Spleen (tissue), 11 donors: ENCODE data around the gene DDOST. TPM values are rescaled to one million over a fixed set of nuclear protein-coding genes. Genes with fewer than 3 reads are reported as not detected.
A peak's percentile ranks its signal among the peaks of the same experiment; 100 is the strongest.

Experiments used
- DNase-seq: peaks from one replicate; pipeline ENCODE4 v3.0.0-alpha.2; 2020
- H3K27ac ChIP-seq, 8 donors: fragments of 200-600 bp; sonication (generic) in 7 of 8; 1 replicate in 4 of 8; 2 replicates in 4 of 8; pipeline versions ENCODE4 v1.5.0 to v1.8.0; 2016 to 2021; ENCODE audit warnings: inconsistent platforms in 4 of 8, mild to moderate bottlenecking in 4 of 8, moderate library complexity in 1 of 8
- H3K27me3 ChIP-seq, 7 donors: fragments of 200-600 bp; sonication (generic) in 6 of 7; replicated peaks in 1 of 7; 1 replicate in 4 of 7; 2 replicates in 3 of 7; pipeline versions ENCODE4 v1.5.0 to v1.8.0; 2016 to 2021; ENCODE audit warnings: inconsistent platforms in 3 of 7, mild to moderate bottlenecking in 1 of 7
- H3K36me3 ChIP-seq, 6 donors: fragments of 200-600 bp; sonication (generic) in 5 of 6; 1 replicate in 4 of 6; 2 replicates in 2 of 6; pipeline versions ENCODE4 v1.5.0 to v1.8.0; 2016 to 2021; ENCODE audit warnings: inconsistent platforms in 2 of 6
- H3K4me1 ChIP-seq, 6 donors: fragments of 200-600 bp; sonication (generic) in 5 of 6; 1 replicate in 3 of 6; 2 replicates in 3 of 6; pipeline versions ENCODE4 v1.5.0 to v1.8.0; 2016 to 2021; ENCODE audit warnings: inconsistent platforms in 3 of 6
- H3K4me3 ChIP-seq, 8 donors: fragments of 200-600 bp; sonication (generic) in 7 of 8; 1 replicate in 4 of 8; 2 replicates in 4 of 8; pipeline versions ENCODE4 v1.5.0 to v1.8.0; 2016 to 2021; ENCODE audit warnings: inconsistent platforms in 4 of 8, mild to moderate bottlenecking in 4 of 8, moderate library complexity in 2 of 8
- H3K9me3 ChIP-seq, 8 donors: fragments of 200-600 bp; sonication (generic) in 7 of 8; 1 replicate in 4 of 8; 2 replicates in 4 of 8; pipeline versions ENCODE4 v1.5.0 to v1.8.0; 2016 to 2021; ENCODE audit warnings: inconsistent platforms in 4 of 8
- POLR2A ChIP-seq, 3 donors: fragments of 450-650 bp; IDR thresholded peaks; one replicate each; pipeline ENCODE4 v1.5.1; 2017; ENCODE audit warnings: antibody characterized with exemption in 3 of 3, mild to moderate bottlenecking in 1 of 3
- POLR2AphosphoS5 ChIP-seq, 3 donors: sonication (generic); formaldehyde crosslinking; IDR thresholded peaks; one replicate each; pipeline ENCODE4 v1.5.1; 2017; ENCODE audit warnings: antibody characterized with exemption in 3 of 3
- WGBS, 5 donors: extraction: QIAGEN DNeasy Blood & Tissue Kit in 3 of 5; methylation state at CpG; one replicate each; pipeline versions ENCODE4 v1.1.5 to v1.1.7; 2013 to 2018; 5-methylcytosine and 5-hydroxymethylcytosine counted together
- intact Hi-C: fragments of 100-400 bp; cut with DNase I; formaldehyde crosslinking; loops from one replicate; pipeline ENCODE4 v1.15.0; 2023; ENCODE audit warnings: low total_unique reads
- polyA plus RNA-seq, 3 donors: library from polyadenylated mRNA; stranded (reverse); fragments of 200-250 nt; gene quantifications; one replicate each; pipeline ENCODE4 v1.2.1, GENCODE V29; 2013
- total RNA-seq, 7 donors: library from RNA; depleted of rRNA in 3 of 7; stranded (reverse); fragments of >200 nt in 3 of 7; fragmentation: NEBNext Ultra II Directional in 4 of 7; extraction: Animal tissue kit (Norgen Biotek cat#: 25700) in 4 of 7; gene quantifications; one replicate each; pipeline versions ENCODE4 v1.1.0 to v1.2.1, GENCODE V29; 2016 to 2021
- TF ChIP-seq, protein P1 (sequence below), 11 experiments: fragments of 200-600 bp in 7 of 11; fragments of 450-650 bp in 4 of 11; sonication (generic) in 4 of 11; IDR thresholded peaks in 8 of 11; conservative IDR thresholded peaks in 3 of 11; 1 replicate in 7 of 11; 2 replicates in 4 of 11; pipeline versions ENCODE4 v1.4.0 to v1.8.0; 2016 to 2021; ENCODE audit warnings: antibody characterized with exemption in 11 of 11, inconsistent platforms in 4 of 11, mild to moderate bottlenecking in 1 of 11
- donor health status: healthy with polysubstance abuse.
- donor health status: DM: no; HTN: no; CAD: no; lungs with moderate emphysema.
- donor health status: DM: no; HTN: no; CAD: no.
- donor health status: Bipolar disorder and iron deficiency.
- donor health status: healthy.
- donor health status: DM: no; HTN: no; CAD: no.
- donor health status: DM: yes; HTN: yes; CAD: no.

The DDOST gene
- total and polyA plus RNA-seq, 10 donors = 107 to 194 (median 147) TPM

DNA sequence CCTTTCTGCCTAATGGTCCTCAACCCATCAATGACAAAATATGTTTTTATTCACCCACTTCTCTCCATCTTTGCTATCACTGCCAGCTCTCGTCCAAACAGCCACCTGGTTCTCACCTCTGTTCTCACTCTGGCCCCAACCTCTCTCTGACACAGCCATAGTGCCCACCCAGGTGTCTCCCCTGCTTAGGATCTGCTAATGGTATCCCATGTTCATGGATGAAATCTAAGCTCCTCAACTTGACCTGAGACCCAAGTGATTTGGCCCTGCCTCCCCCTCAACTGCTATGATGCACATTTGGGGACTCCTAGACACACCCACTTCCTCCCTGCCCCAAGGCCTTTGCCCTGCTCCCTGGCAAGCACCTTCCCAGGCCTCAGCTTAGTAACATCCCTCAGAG, 30.7 kb upstream of the DDOST start:
- TF ChIP-seq POLR2A (IDR thresholded peaks at IDR 0.05) (no peak), POLR2AphosphoS5 (IDR thresholded peaks at IDR 0.05) (no peak)
- TF ChIP-seq, protein P1, sequence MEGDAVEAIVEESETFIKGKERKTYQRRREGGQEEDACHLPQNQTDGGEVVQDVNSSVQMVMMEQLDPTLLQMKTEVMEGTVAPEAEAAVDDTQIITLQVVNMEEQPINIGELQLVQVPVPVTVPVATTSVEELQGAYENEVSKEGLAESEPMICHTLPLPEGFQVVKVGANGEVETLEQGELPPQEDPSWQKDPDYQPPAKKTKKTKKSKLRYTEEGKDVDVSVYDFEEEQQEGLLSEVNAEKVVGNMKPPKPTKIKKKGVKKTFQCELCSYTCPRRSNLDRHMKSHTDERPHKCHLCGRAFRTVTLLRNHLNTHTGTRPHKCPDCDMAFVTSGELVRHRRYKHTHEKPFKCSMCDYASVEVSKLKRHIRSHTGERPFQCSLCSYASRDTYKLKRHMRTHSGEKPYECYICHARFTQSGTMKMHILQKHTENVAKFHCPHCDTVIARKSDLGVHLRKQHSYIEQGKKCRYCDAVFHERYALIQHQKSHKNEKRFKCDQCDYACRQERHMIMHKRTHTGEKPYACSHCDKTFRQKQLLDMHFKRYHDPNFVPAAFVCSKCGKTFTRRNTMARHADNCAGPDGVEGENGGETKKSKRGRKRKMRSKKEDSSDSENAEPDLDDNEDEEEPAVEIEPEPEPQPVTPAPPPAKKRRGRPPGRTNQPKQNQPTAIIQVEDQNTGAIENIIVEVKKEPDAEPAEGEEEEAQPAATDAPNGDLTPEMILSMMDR (IDR thresholded peaks at IDR 0.05 in 8 of 11, conservative IDR thresholded peaks at IDR 0.05 in 3 of 11) = no peak
- H3K4me1 ChIP-seq = peaks cover 3 to 31% (median 14%) of the 10 kb centered on the region in 6 donors
- peaks cover 0 to 3% (median 0%) of the 10 kb centered on the region in 8 donors for H3K9me3 ChIP-seq
- no peaks in the 10 kb centered on the region for H3K36me3 ChIP-seq
- no peak overlapping the region for H3K4me3 ChIP-seq
- no peaks in the 10 kb centered on the region for H3K27me3 ChIP-seq
- WGBS, 5 donors = 77 to 94% (median 88%) methylated on average over 1 of the region's 1 CpG
- intact Hi-C loops = no loop called here
- no peak for DNase-seq
- no peak overlapping the region for H3K27ac ChIP-seq

DNA sequence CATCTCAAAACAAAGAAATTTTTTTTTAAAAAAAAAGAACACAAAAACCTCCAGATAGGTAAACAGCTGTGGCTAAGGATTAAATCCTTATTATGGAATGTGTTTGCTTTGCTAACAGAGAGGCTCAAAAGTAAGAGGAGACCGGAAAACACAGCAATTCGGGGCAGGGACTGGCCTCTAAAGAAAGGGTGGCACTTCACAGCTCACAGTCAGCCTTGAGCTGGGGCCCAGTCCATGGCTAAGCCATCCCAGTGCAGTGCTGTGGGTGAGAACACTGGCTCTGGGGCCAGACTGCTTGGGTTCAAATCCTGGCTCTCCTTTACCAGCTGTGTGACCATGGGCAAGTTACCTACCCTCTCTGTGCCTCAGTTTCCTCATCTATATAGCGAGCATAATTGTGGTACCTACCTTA, 28.5 kb upstream of the DDOST start:
- WGBS, 5 donors = 74 to 92% (median 82%) methylated on average over 2 to 3 of the region's 3 CpGs
- Histone ChIP-seq H3K27ac (no peak overlapping the region), H3K9me3 (peaks cover 0 to 3% (median 0%) of the 10 kb centered on the region in 8 donors), H3K4me1 (peaks cover 0 to 38% (median 14%) of the 10 kb centered on the region in 6 donors), H3K4me3 (no peak overlapping the region), H3K36me3 (no peaks in the 10 kb centered on the region), H3K27me3 (no peaks in the 10 kb centered on the region)
- intact Hi-C loops = no loop called here
- DNase-seq = no peak
- TF ChIP-seq, protein P1 (IDR thresholded peaks at IDR 0.05 in 8 of 11, conservative IDR thresholded peaks at IDR 0.05 in 3 of 11) = no peak
- no peak for TF ChIP-seq POLR2A (IDR thresholded peaks at IDR 0.05)
- no peak for TF ChIP-seq POLR2AphosphoS5 (IDR thresholded peaks at IDR 0.05)

DNA sequence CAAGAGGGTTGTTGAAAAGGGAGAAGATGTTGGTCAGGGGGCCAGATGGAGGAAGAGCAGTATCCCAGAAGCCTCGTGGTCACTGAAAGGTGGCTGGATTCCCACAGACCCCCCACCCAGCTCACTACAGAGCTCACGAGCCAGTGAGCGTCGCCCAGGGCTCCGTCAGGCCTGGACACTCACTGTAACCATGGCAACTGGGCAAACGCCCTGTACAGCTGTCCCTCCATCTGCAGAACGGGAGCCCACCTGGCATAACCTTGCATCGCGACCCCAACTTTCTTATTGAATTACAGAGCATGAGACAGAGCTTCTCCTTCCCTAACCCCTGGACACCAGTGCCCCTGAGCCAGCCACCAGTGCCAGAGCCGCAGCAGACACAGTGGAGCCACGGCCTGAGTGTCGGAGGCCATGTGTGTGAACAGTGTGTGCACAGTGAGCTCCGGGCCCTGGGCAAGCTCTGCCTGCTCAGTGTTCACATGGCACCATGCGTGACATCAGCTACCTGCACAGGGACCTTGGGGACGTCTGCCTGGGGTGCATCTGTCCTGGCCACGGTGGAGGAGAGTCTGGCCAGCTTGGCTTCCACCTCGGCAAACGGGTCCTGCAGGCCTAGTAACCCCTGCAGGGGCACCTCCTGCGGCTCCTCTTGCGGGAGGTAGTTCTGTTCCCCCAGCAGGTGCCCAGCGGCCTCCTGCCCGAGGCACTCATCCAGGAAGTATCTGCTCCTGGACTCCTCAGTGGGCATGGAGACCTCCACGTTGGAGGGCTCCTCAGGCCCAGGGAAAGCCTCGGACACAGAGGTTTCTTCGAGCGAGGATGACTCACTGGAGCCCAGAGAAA, 25.9 kb upstream of the DDOST start:
- H3K27ac ChIP-seq = peak overlapping the region in 6 of 8 donors; percentile 85 to 93 (median 88)
- intact Hi-C loops = no loop called here
- 85 to 92% (median 88%) methylated on average over 14 to 26 of the region's 26 CpGs for WGBS, 5 donors

DNA sequence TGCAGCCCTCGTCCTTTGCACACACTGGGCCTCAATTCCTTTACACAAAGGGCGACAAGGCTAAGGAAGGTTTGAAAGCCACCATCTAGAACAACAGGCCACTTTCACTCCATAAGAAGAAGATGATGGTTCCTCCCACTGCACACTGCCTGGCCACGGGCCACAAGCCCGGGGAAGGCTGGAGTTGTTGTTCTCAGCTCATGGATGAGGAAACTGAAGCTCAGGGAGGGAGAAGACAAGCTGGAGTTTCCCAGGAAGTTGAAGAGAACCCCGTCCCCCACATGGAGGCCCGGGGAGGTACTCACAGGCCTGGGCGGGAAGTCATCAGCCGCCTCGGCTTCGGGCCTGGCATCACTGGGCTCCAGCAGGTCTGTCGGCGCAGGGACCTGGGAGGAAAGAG, 24.6 kb upstream of the DDOST start:
- H3K4me1 ChIP-seq = peaks cover 0 to 75% (median 28%) of the 10 kb centered on the region in 6 donors
- H3K27me3 ChIP-seq = no peaks in the 10 kb centered on the region
- intact Hi-C loops = no loop called here
- WGBS, 5 donors = 58 to 82% (median 69%) methylated on average over 10 to 12 of the region's 12 CpGs
- DNase-seq = no peak
- no peak overlapping the region for H3K4me3 ChIP-seq
- no peak for TF ChIP-seq POLR2AphosphoS5 (IDR thresholded peaks at IDR 0.05)
- H3K36me3 ChIP-seq = no peaks in the 10 kb centered on the region
- no peaks in the 10 kb centered on the region for H3K9me3 ChIP-seq
- peak overlapping the region; percentile 66 to 93 (median 88) for H3K27ac ChIP-seq

More for the DNA sequence above, 25.9 kb upstream of the DDOST start:
- DNase-seq = no peak
- Histone ChIP-seq H3K9me3 (peaks cover 0 to under 1% (median 0%) of the 10 kb centered on the region in 8 donors), H3K36me3 (no peaks in the 10 kb centered on the region), H3K4me3 (no peak overlapping the region), H3K27me3 (no peaks in the 10 kb centered on the region), H3K4me1 (peaks cover 0 to 64% (median 24%) of the 10 kb centered on the region in 6 donors)
- TF ChIP-seq POLR2AphosphoS5 (IDR thresholded peaks at IDR 0.05) = no peak
- no peak for TF ChIP-seq POLR2A (IDR thresholded peaks at IDR 0.05)
- TF ChIP-seq, protein P1 (IDR thresholded peaks at IDR 0.05 in 8 of 11, conservative IDR thresholded peaks at IDR 0.05 in 3 of 11) = no peak
